HG03558 (cell line): ENCODE measurements around the gene TMEM201.
"Not testable (repeated sequence)": the region's sequence is repeated elsewhere in the genome, so short reads cannot be mapped to it uniquely, and the experiment has no call there.

Experiments used
- ATAC-seq: cut with Tn5 transposase; IDR thresholded peaks from one replicate; pipeline ENCODE4 v1.9.1; 2021; ENCODE audit warnings: moderate number of reproducible peaks; ENCODE audit not compliant: unreplicated experiment; ENCODE audit errors: extremely low read depth

TMEM201 gene, protein sequence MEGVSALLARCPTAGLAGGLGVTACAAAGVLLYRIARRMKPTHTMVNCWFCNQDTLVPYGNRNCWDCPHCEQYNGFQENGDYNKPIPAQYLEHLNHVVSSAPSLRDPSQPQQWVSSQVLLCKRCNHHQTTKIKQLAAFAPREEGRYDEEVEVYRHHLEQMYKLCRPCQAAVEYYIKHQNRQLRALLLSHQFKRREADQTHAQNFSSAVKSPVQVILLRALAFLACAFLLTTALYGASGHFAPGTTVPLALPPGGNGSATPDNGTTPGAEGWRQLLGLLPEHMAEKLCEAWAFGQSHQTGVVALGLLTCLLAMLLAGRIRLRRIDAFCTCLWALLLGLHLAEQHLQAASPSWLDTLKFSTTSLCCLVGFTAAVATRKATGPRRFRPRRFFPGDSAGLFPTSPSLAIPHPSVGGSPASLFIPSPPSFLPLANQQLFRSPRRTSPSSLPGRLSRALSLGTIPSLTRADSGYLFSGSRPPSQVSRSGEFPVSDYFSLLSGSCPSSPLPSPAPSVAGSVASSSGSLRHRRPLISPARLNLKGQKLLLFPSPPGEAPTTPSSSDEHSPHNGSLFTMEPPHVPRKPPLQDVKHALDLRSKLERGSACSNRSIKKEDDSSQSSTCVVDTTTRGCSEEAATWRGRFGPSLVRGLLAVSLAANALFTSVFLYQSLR

DNA sequence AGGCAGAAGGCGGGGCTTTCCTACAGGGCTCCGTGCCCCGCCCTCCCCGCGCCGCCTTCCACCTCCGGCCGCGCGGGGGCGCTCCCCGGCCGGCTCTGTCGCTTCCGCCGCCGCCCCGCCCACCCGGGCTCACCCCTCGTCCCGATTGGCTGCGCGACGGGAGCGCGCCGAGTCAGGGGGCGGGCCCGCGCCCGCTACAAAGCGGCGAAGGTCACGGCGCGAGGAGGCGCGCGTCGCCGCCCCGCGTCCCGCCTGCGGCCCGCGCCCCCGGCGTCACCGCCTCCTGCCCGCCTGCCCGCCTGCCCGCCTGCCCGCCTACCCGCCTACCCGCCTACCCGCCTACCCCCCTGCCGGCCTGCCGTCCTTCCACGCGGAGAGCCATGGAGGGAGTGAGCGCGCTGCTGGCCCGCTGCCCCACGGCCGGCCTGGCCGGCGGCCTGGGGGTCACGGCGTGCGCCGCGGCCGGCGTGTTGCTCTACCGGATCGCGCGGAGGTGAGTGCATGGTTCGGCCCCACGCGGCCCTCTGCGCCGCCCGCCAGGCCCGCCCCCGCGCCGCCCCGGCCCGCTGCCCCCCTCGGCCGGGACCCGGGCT lies at the start of gene TMEM201:
Gene TMEM201, plus strand, starts transcription at position 361 of the 593 bp plus-strand sequence. Its CDS starts 20 bp downstream, at position 381.
- ATAC-seq, result peak; percentile 54

DNA sequence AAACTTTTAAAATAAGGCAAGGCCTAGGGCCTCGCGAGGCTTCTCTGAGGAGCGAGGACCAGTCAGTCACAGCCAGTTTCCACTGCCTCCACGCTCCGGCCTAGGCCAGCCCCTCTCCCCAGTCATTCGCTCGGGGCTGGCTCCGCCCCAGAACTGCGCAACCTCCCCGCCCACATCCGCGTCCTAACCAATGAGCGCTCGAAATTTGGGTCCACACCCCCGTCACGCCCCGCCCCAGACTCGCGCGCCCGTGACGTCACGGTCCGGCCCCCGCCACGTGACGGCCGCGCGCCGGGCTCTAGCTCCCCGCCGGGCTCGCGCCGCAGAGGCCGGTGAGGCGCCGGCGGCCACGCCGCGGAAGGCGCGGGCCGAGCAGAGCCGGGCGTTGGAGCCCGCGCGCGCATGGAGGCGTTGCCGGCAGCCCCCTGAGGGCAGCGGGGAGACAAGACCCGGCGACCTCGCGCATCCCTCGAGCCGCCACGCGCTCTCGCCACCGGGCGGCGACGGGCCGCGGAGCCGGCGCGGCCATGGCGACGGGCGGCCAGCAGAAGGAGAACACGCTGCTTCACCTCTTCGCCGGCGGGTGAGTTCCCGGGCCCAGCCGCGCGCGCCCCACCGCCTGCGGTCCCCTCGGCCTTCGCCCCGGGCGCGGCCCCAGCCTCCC lies 49.4 kb upstream of the TMEM201 start, which contains the start of gene SLC25A33:
Gene SLC25A33, plus strand, starts transcription at position 301 of the 664 bp plus-strand sequence. Its CDS starts 227 bp downstream, at position 528.
- ATAC-seq, result peak; percentile 71

DNA sequence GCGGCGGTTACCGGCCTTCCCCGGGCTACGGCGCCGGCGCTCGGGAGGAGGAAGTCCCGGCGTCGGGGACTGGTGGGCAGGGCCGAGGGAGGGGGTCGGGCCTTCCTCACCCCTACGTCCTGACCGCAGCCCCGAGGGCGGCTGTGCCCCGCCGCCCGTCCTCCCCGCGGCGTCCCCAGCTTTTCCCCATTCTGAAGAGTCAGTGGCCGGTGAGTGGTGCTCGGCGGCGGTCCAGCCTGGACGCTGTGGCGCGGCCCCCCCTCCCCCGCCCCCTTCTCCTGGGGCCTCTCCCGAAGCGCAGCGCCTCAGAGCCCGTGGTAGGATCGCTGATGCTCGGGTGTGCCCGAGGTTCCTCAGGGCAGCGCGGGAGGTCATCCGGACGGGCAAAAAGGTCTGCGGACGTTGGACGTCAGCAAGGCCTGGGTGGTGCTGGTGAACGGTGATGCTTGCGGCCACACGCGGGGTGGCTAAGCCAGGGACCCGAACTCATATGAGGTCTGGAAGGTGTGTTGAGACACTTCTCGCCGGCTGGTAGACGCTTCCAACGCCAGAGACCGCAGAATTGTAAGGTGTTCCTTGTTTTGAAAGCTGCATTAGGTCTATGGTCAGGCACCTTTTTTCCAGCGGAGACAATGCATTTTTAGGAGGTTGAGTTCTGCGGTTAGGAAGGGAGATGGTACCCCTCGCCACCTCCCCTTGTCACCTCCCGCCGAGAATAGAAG lies 48.7 kb upstream of the TMEM201 start:
- ATAC-seq, result peak; percentile 23

DNA sequence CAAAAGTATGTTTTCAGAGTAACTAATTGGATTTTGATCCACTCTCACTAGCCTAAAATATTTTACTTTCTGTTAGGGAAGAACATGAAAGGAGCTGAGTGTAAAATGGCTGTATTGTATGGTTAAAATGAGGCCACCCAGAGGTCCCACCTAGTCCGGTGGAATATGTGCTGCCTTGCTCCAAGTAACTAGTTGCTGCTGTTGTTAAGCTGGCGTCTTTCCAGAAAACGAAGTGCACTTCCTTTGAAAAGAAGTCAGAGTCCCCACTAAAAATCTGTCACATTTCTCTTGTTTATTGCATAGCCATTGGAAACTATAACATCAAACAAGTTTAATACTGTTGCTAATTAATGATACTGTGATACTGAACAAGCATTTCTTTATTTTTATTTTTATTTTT lies 46.3 kb upstream of the TMEM201 start:
- ATAC-seq, result no peak

DNA sequence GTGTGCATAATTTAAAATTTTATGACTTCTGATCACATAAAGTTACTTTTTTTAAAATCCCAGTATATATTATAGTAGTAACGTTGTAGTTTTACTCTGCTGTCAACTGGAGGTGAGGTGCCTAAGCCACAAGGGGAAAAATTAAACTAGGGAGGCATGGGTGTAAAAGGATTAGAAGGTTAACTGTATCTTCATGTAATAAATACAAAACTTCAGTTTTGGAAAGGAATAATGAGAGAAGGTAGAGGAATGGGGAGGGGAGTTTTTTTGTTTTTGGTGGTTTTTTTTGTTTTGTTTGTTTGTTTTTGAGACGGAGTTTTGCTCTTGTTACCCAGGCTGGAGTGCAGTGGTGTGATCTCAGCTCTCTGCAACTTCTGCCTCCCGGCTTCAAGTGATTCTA lies 43.8 kb upstream of the TMEM201 start:
- ATAC-seq, result no peak

DNA sequence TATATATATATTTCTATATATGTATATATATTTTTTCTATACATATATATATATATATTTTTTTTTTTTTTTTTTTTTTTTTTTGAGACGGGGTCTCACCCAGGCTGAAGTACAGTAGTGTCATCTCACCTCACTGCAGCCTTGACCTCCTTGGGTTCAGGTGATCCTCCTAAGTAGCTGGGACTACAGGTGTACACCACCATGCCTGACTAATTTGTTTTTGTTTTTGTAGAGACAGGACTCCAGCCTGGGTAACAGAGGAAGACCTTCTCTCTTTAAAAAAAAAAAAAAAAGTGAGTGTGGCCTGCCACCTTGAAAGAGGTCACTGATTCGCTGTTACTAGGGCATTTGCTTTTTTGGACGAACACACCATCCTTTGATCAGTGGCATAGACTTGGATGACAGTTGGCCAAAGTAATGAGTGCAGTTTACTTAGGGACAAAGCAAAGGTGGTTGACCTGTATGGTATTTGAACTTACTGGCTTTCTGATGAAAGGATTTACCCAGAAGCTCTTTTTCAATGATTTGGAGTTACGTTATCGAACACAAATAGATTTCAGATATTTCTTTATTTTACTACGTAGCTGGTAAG lies 38.7 kb upstream of the TMEM201 start:
- no peak for ATAC-seq

DNA sequence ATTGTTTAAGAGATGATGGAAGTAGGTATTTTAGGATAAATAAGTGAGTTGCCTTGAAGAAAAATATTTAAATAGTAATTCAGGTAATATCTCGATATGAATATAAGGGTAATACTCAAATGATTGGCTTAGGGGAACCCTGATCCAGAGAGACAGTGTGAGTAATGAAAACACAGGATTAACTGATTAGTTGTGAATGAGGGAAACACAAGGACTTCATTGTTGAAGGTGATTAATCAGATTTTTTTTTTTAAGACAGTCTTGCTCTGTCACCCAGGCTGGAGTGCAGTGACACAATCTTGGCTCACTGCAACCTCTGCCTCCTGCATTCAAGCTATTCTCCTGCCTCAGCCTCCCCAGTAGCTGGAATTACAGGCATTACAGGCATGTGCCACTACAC lies 36.7 kb upstream of the TMEM201 start:
- ATAC-seq, result no peak

DNA sequence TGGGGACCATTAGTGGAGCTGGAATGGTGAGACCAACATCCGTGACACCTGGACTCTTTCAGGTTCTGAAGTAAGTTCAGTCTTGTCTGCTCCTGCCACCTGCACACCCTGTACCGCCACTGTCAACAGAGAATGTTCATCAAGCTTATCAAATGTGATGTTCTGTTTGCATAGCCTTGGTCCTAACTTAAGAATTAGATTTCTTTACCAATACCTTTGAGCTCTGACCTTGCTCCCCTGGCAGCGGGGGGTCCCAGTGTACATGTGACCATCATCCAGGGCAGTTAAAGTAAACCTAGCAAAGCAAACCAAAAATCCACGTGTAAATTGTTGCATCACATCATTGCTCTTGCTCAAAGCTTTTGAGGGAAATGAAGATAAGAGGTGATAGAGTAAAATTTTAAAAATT lies 35.0 kb upstream of the TMEM201 start:
- no peak for ATAC-seq

DNA sequence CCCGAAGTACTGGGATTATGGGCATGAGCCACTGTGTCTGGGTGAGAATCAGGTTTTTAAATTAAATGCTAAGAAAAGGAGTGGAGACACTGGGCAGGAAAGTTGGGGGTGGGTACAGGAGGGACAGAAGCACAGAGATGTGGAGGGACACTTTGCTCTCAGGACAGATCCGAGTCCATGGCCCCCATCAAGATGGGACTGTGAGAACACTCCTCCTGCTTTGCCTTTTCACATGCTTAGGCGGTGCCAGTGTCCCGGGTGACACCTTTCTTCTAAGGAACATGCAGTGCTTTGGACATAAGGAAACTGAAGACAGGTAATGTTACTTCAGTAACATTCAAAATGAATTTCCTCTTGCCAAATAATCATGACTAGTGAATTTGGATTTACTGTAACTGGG lies 32.8 kb upstream of the TMEM201 start:
- ATAC-seq, result no peak

DNA sequence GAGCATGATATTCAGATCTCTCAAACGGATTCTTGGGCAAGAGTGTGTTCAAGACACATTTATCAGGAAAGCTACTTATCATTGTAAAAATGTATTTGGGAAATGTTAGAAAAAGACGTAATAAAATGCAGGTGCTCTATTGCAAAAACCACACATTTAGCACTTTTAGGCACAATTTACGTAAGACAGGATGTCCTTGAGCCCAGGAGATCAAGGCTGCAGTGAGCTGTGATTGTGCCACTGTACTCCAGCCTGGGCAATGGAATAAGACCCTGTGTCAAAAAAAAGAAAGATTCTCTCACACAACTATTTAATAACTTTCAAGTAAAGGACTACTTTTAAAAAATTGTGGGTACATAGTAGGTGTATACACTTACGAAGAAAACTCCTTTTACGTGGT lies 31.1 kb upstream of the TMEM201 start:
- no peak for ATAC-seq

DNA sequence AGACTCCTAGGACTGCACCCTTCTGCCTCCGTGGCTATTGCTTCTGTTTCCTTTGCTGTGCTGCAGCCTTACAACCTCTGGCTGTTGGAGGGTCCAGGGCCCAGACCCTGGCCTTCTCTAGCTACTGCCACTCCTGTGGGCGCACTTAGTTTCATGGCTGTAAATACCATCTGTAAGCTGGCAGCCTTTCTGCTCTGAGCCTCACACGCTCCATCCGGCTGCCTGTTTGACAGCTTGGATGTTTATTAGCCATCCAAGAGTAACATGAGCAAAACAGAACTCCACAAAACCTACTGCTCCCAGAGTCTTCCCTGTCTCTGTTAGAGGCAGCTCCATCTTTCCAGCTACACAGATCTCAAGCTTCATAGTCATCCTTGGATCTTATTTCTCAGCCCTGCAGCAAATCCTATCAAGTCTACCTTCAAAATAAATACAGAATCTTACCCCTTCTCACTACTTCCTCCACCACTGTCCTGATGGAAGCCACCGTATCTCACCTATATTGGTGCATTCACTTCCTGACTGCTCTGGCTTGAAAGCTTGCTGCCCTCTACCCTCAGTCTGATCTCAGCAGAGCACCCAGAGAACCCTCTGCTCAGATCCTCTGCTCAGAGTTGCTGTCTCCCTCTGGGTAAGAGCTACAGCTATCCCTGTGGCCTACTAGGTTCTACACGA lies 30.3 kb upstream of the TMEM201 start:
- no peak for ATAC-seq

DNA sequence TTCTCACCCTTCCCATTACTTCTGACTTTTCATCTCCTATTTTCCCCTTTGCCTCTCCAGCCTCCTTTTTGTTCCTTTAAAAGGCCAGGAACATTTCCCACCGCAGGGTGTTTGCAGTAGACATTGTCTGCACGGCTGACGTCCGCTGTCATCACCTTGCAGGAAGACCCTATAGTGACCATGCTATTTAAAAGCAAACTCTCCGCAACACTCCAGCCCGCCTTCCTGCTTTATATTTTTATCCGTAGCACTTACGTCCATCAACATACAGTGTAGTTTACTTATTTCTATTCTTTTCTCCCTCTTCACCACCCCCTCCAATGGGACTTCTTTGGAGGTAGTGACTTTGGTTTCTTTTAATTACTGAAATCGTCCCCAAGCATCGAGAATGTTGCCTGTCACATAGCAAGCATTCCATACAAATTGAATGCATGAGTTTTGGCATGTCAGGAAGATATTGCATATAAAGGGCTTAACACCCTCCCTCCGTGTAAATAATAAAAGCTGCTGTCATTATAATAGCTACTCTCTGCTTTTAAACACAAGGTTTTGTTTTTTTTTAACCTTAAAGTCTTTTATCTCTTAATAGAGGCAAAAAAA lies 29.7 kb upstream of the TMEM201 start:
- no peak for ATAC-seq

DNA sequence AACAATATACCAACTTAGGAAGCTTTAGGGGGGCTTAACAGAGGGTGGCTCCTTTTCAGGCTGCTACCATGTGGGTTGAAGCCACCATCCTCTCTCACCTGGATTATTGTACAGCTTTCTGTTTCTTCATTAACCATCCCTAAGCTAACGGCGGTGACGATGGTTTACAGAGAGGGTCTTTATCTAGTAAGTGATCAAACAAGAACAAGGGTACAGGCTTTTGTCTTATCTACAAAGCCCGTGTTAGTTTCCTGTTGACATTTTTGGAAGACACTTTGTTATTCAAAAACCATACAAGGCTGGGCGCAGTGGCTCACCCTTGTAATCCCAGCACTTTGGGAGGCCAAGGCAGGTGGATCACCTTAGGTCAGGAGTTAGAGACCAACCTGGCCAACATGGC lies 29.0 kb upstream of the TMEM201 start:
- ATAC-seq, result no peak

DNA sequence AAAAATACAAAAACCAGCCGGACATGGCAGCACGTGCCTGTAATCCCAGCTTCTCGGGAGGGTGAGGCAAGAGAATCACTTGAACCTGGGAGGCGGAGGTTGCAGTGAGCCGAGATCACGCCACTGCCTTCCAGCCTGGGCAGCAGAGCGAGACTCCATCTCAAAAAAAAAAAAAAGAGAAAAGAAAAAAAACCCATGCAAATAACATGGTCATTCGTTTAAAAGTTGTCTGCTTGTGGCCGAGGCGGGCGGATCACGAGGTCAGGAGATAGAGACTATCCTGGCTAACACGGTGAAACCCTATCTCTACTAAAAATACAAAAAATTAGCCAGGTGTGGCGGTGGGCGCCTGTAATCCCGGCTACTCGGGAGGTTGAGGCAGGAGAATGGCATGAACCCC lies 28.6 kb upstream of the TMEM201 start:
- not testable (repeated sequence) for ATAC-seq

DNA sequence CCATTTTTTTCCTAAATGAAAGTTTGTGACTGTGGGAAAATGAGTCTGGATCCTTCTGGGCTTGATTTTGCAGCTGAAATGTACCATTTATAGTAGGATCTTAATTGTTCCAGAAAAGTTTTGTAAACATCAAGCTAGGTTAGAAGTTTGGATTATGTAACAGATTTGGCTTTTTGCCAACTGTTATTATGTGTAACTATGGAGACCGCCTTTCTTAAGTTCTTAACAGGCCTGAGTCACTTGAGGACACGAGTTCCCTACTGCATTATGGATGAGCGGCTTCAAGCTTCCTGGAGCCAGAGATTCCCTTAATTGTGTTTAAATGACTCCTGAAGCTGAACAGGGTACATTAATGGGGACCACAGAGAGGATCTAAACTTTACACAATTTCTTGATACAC lies 27.3 kb upstream of the TMEM201 start:
- ATAC-seq, result no peak

DNA sequence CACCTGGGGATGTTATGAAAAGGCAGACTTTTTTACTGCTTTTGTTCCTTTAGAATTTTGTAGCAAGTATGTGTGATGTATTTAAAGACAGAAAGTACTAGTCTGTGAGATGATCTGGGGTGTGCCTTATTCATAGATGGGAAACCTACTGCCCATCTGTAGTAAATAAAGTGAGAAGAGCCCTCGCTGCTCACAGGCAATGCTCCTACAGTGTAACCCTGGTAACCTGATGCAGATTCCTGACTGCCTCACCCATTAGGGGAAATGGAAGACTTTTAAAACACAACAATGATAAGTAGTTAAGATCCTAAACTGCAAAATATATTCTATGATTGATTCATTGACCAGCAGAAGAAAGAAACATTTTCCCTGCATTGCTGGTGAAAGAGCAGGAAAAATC lies 19.4 kb upstream of the TMEM201 start:
- no peak for ATAC-seq

DNA sequence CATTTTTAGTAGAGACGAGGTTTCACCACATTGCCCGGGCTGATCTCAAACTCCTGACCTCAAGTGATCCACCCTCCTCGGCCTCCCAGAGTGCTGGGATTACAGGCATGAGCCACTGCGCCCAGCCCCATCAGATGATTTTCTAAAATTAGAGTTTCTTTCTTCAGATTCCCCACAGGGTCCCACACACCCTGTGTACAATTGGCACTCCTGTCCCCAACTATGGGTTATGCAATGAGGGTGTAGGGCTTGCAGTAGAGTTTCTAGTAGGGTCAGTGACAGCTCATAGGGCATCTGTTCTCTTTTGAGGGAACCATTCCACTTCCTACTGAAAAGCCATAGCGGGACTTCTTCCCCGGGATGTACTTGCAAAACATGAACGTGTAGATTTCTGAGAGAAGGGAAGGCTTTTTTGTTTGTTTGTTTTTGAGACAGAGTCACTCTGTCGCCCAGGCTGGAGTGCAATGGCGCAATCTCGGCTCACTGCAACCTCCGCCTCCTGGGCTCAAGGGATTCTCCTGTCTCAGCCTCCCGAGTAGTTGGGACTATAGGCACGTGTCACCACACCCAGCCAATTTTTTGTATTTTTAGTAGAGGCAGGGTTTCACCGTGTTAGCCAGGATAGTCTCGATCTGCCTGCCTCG lies 17.7 kb upstream of the TMEM201 start:
- not testable (repeated sequence) for ATAC-seq

DNA sequence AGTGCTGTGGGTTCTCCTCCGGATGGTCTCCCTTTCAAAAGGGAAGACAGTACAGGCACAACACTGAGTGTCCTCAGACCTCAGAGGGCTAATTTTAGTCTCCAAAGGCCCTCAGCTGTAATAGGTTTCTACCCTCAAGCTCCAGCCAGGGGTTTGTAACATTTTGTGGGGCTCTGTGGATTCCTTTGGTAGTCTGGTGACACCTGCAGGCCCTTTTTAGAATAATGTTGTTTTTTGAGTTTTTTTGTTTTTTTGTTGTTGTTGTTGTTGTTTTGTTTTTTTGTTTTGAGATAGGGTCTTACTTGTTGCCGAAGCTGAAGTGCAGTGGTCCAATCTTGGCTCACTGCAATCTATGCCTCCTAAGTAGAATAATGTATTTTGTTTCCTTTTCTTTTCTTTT lies 15.0 kb upstream of the TMEM201 start:
- ATAC-seq, result no peak
